Loucy (cell line): Measurements from ENCODE around the gene TNFRSF19.

Experiments used
- H2AFZ ChIP-seq: fragments of 200-600 bp; sonication (generic); 2 replicates; pipeline ENCODE4 v1.6.0; 2016; ENCODE audit warnings: antibody characterized with exemption, mild to moderate bottlenecking, low read length, moderate library complexity
- H3F3A ChIP-seq: fragments of 200-600 bp; 2 replicates; pipeline ENCODE4 v1.6.0; 2016; ENCODE audit warnings: antibody characterized with exemption, low read depth, mild to moderate bottlenecking
- H3K27me3 ChIP-seq: fragments of 200-600 bp; sonication (generic); 2 replicates; pipeline ENCODE4 v1.6.1; 2014; ENCODE audit warnings: low read length, mild to moderate bottlenecking; ENCODE audit not compliant: insufficient read depth, poor library complexity, severe bottlenecking
- H3K36me3 ChIP-seq: fragments of 200-600 bp; sonication (generic); 2 replicates; pipeline ENCODE4 v1.6.1; 2016; ENCODE audit warnings: low read length; ENCODE audit not compliant: insufficient read depth
- H3K4me1 ChIP-seq: fragments of 200-600 bp; sonication (generic); 2 replicates; pipeline ENCODE4 v1.5.1; 2014; ENCODE audit warnings: low read length, mild to moderate bottlenecking; ENCODE audit not compliant: insufficient read depth, poor library complexity, severe bottlenecking
- H3K4me2 ChIP-seq: fragments of 200-600 bp; sonication (generic); 2 replicates; pipeline ENCODE4 v1.6.0; 2014; ENCODE audit warnings: antibody characterized with exemption, low read length, low read depth, mild to moderate bottlenecking; ENCODE audit not compliant: poor library complexity, severe bottlenecking
- H3K4me3 ChIP-seq: fragments of 200-600 bp; sonication (generic); 2 replicates; pipeline ENCODE4 v1.5.1; 2014; ENCODE audit warnings: low read length, mild to moderate bottlenecking, mixed read lengths; ENCODE audit not compliant: poor library complexity, severe bottlenecking
- H3K79me2 ChIP-seq: fragments of 200-600 bp; sonication (generic); 2 replicates; pipeline ENCODE4 v1.6.1; 2014; ENCODE audit warnings: low read length; ENCODE audit not compliant: insufficient read depth
- H3K9ac ChIP-seq: fragments of 200-600 bp; sonication (generic); 2 replicates; pipeline ENCODE4 v1.6.0; 2014; ENCODE audit warnings: mild to moderate bottlenecking, low read depth, low read length, moderate library complexity; ENCODE audit not compliant: poor library complexity, severe bottlenecking
- H3K9me2 ChIP-seq: fragments of 200-600 bp; sonication (generic); replicated peaks from 2 replicates; pipeline ENCODE4 v1.6.1; 2016; ENCODE audit warnings: low read depth, low read length, mixed read lengths
- H3K9me3 ChIP-seq: fragments of 200-600 bp; sonication (generic); 2 replicates; pipeline ENCODE4 v1.6.1; 2014; ENCODE audit warnings: mild to moderate bottlenecking, antibody characterized with exemption, low read length, low read depth; ENCODE audit not compliant: insufficient read depth
- H4K20me1 ChIP-seq: fragments of 200-600 bp; sonication (generic); 2 replicates; pipeline ENCODE4 v1.6.0; 2014; ENCODE audit warnings: antibody characterized with exemption, low read length, mild to moderate bottlenecking; ENCODE audit not compliant: insufficient read depth, poor library complexity, severe bottlenecking
- CTCF ChIP-seq: fragments of 200-600 bp; sonication (generic); conservative IDR thresholded peaks from 2 replicates; pipeline ENCODE4 v1.5.1; 2014; ENCODE audit warnings: mild to moderate bottlenecking, antibody characterized with exemption, low read length
- EZH2phosphoT487 ChIP-seq: fragments of 200-600 bp; IDR thresholded peaks from 2 replicates; pipeline ENCODE4 v1.6.1; 2018; ENCODE audit warnings: antibody characterized with exemption, mild to moderate bottlenecking, moderate library complexity, borderline replicate concordance

Gene TNFRSF19

GRCh38 chr13:23541221-23541824, 28.9 kb upstream of the TNFRSF19 start:
- no peak overlapping the region for H3K4me2 ChIP-seq
- H3K9ac ChIP-seq: no peak overlapping the region
- no peaks in the 10 kb centered on the region for H3K27me3 ChIP-seq
- no peaks in the 10 kb centered on the region for H3K36me3 ChIP-seq
- H3F3A ChIP-seq: no peaks in the 10 kb centered on the region
- H3K9me3 ChIP-seq: no peaks in the 10 kb centered on the region
- no peaks in the 10 kb centered on the region for H3K4me1 ChIP-seq
- no peaks in the 10 kb centered on the region for H3K9me2 ChIP-seq
- H3K4me3 ChIP-seq: no peak overlapping the region
- no peaks in the 10 kb centered on the region for H4K20me1 ChIP-seq
- no peak overlapping the region for H2AFZ ChIP-seq
- TF ChIP-seq EZH2phosphoT487 (no peak), CTCF (no peak)
- H3K79me2 ChIP-seq: no peaks in the 10 kb centered on the region

- Histone ChIP-seq H3F3A (no peaks in the 10 kb centered on the region), H3K36me3 (no peaks in the 10 kb centered on the region), H3K79me2 (no peaks in the 10 kb centered on the region), H3K9ac (no peak overlapping the region), H3K27me3 (no peaks in the 10 kb centered on the region), H2AFZ (no peak overlapping the region), H3K9me3 (no peaks in the 10 kb centered on the region), H3K4me3 (no peak overlapping the region), H4K20me1 (no peaks in the 10 kb centered on the region), H3K4me2 (no peak overlapping the region), H3K9me2 (no peaks in the 10 kb centered on the region), H3K4me1 (no peaks in the 10 kb centered on the region)
- TF ChIP-seq CTCF (no peak), EZH2phosphoT487 (no peak)
These were observed 25.5 kb upstream of the TNFRSF19 start for GRCh38 chr13:23544668-23545067.

GRCh38 chr13:23547000-23547590, 23.1 kb upstream of the TNFRSF19 start:
- no peak overlapping the region for H3K4me3 ChIP-seq
- no peaks in the 10 kb centered on the region for H3K27me3 ChIP-seq
- H2AFZ ChIP-seq: no peak overlapping the region
- H3K4me1 ChIP-seq: no peaks in the 10 kb centered on the region
- H3K4me2 ChIP-seq: no peak overlapping the region
- no peaks in the 10 kb centered on the region for H4K20me1 ChIP-seq
- H3K9ac ChIP-seq: no peak overlapping the region
- no peaks in the 10 kb centered on the region for H3F3A ChIP-seq
- H3K79me2 ChIP-seq: no peaks in the 10 kb centered on the region
- no peaks in the 10 kb centered on the region for H3K9me2 ChIP-seq
- TF ChIP-seq CTCF: no peak
- no peak for TF ChIP-seq EZH2phosphoT487
- H3K36me3 ChIP-seq: no peaks in the 10 kb centered on the region
- no peaks in the 10 kb centered on the region for H3K9me3 ChIP-seq
